GM18873 (cell line): ENCODE measurements around the gene DNASE1.

Experiments
- ATAC-seq: cut with Tn5 transposase; IDR thresholded peaks from one replicate; pipeline ENCODE4 v1.9.1; 2021; ENCODE audit warnings: mild to moderate bottlenecking, moderate library complexity, moderate number of reproducible peaks; ENCODE audit not compliant: unreplicated experiment, low FRiP score

DNASE1 gene

DNA sequence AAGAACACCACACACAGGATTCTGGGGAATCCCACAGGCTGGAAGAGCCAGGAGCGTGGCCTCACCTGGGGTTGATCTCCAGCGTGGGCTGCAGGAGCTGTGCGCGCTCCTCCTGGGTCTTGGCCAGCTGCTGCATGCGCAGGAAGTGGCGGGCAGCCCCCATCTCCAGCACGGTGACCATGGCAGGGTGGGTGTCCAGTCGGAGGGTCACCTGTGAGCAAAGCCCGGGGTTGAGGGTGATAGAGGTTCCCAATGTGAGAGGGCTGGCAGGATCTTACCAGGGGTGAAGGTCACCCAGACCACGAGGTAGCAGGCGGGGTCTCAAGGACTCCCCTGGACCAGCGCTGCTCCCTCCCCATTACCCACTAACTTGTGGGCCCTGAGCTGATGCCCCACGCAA, 7.4 kb downstream of the DNASE1 start:
- no peak for ATAC-seq

- no peak for ATAC-seq
These were observed 8.1 kb downstream of the DNASE1 start for GRCh38 chr16:3662601-3663000.

DNA sequence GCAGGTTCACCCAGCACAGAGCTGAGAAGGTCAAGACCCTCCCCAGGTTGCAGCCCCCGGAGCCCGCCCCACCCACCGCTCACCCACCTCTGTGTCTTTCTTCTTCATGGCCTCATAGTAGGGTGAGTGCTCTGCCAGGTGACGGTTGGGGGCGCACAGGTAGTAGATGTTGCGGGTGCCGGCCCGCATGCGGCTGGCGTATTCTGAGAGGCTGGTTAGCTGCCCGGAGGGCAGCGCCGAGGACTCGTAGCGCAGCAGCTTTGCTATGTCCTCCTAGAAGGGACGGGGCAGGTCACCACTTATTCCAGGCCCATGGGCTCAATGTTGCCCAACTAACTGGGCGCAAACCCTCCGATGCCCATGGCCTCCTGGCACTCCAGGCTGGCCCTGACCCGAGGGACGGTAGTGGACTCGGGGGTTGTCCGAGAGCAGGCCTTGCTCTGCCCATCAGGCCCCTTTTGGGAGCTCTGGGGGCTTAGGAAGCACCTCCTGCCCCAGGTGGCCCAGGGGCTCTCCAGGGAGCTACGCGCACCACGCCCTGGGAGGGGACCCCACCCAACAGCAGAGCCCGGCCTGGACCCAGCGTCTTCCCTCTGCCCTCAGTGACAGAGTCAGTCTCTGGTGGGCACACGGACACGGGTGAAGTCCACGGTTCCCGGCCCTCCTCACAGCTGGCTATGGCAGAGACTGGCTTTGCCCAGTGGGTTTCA, 9.9 kb downstream of the DNASE1 start:
- no peak for ATAC-seq

GRCh38 chr16:3665508-3665907, 11.0 kb downstream of the DNASE1 start:
- ATAC-seq = no peak

DNA sequence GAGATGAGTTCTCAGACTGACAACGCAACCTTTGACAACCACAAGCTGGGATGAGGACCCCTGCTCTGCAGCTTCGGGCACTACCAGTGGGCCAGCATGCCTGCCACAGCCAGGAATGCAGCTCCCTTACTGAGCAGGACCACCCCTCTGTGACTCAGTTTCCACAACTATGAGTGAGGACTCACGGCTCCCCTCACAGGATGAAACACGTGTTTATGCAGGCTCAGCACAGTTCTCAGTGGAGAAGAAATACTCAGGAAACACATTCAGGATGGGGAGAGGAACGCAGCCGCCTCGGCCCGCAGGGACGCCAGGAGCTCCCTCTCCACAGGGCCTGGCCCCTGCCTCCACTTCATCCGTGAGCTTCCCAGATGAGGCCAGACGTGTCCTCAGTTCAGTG, 14.1 kb downstream of the DNASE1 start:
- no peak for ATAC-seq

GRCh38 chr16:3669082-3669481, 14.6 kb downstream of the DNASE1 start:
- no peak for ATAC-seq

DNA sequence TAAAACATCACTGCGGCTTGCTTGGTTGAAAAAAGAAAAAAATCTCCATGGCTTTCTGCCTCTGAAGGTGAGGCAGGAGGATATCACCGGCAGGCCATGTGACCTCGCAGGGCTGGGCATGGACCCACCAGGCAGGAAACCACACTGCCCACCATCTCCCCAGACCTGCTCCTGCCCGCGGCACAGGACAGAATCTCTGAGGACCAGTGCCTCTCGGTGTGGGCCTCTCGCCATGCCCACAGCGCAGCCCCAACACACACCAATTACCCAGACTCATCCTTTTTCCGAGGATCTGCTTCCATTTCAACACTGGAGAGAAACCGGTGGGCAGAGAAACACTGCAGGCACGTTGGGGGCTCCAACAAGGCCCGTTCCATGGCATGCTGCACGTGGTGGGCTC, 16.2 kb downstream of the DNASE1 start:
- ATAC-seq = no peak

DNA sequence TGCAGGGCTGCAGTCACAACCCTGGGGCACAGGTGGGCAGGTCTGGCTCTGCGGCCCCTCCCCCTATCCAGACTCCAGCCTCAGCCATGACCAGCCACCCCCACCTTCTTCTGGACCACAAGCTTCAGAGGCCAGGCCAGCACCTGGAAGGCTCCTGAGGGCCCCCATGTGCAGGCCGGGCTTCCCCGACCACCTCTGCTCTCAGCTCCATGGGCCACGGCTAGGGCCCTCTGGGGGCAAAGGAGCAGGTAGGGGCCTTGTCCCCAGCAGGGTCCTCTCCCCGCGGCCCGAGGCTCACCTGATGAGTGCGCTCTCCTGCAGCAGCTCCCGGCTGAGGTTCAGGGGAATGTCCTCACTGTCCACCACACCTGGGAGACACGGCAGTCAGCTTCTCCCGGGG, 16.9 kb downstream of the DNASE1 start:
- ATAC-seq = no peak

DNA sequence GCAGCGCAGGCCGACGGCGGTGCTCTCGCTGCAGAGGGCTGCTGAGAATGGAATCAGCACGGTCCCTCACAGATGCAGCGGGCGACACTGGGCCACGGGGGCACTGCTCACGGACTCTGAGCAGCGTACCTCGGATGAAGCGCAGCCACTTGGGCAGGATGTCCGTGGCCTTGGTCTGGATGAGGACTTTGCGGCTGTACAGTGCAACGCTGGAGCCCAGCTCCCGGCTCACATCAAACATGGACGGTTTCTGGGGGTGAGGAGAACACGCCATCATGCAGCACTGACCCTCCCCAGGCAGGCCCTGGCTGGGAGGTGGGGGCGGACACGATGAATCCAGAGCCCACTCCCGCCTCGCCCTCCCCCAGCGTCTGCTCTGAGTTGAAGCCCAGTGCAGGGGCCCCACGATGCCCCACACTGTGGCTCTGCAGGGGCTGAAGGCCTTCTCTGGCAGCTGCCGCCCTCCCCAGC, 18.1 kb downstream of the DNASE1 start:
- no peak for ATAC-seq

DNA sequence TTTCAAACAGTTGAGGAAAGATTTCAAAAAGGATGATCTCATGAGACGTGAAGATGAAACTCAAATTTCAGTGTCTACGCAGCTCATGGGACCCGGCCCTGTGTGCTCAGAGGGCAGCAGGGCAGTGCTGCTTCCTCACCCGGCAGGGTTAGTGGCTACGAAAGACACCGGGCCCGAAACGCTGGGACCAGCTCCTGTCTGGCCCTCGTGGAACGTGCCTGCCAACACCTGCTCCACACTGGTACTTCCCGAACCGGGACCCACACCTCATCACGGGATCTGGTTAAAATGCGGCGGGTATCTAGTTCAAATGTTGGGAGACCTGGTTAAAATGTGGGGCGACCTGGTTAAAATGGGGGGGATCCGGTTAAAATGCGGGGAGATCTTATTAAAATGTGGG, 18.7 kb downstream of the DNASE1 start:
- no peak for ATAC-seq

DNA sequence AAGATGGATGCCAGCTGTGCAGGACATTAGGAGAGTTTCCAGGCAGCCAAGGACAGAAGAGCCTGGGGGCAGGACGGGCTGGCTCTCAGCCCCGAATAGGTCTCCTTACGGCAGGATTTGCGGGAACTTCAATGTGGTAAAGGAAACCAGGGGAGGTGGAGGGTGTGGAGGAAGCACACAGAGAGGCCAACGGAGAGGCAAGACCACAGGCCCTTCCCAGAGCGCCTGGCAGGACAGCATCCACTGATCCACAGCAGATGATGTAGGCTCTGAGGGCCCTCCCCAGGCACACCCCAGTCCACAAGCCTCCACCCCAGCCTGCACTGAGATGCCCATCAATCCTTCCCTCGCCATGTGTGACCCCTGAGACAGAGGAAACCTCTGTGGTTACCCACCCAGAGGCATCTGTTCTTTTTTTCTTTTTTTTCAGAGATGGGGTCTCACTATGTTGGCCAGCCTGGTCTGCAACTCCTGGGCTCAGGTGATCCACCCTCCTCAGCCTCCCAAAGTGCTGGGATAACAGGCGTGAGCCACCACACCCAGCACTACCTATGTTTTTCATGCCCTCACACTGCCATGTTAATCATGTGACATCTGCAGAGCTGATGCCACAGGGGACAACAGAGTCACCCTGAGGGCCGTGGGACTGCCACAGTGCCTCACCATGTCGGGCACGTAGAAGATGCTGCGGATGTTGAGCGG, 19.3 kb downstream of the DNASE1 start:
- ATAC-seq = no peak

- no peak for ATAC-seq
These were observed 20.2 kb downstream of the DNASE1 start for GRCh38 chr16:3674513-3675295.

DNA sequence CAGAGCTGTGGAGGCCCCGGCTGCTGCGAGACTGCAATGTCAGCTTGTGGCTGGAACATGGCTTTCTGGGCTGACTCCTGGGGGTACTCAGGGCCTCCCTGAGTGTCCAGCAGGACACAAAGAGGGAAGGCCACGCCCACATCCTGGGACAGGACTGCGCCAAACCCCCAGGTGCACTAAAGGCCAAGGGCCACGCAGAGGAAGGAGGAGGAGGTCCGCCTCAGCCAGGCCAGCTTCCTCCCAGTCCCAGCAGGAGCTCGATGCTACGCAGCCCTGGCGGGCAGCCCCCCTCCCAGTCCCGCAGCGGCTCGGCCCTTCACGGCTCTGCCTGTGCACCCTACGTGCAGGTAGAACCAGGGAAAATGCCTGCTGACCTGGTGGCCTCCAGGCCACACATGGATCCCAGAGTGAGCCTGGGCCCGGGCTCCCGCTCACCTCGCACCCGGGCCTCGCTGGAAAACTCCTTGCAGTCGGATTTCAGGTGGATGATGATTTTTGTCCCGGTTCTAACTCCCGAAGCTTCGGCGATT, 21.2 kb downstream of the DNASE1 start:
- ATAC-seq = no peak

DNA sequence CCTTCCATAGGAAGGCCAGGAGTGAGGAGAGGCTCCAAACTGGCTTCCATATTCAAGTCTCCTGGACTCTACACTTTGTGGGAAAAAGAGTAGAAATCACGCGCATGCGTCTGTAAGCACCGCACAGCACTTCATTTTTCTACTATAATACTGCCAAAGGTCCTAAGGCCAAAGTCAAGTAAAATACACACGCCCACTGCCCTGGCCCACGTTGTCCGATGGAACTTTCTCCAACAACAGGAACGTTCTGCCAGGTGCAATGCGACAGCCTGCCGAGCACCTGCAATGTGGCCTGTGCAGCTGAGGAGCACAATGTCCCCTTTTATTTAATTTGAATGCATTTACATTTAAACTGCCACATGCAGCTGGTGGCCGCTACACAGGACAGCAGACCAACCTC, 23.5 kb downstream of the DNASE1 start:
- ATAC-seq = no peak

GRCh38 chr16:3681206-3681605, 26.7 kb downstream of the DNASE1 start:
- ATAC-seq = no peak

GRCh38 chr16:3687021-3687420, 32.5 kb downstream of the DNASE1 start:
- no peak for ATAC-seq

GRCh38 chr16:3687792-3688191, 33.3 kb downstream of the DNASE1 start:
- no peak for ATAC-seq

GRCh38 chr16:3689731-3690130, 35.2 kb downstream of the DNASE1 start:
- ATAC-seq = no peak

GRCh38 chr16:3690470-3690928, 36.0 kb downstream of the DNASE1 start:
- no peak for ATAC-seq

- no peak for ATAC-seq
These were observed 36.7 kb downstream of the DNASE1 start for GRCh38 chr16:3690980-3691720.
